IPS-NIHi11 (cell line): ENCODE results near the gene COL23A1.
"Not testable (repeated sequence)": the region's sequence is repeated elsewhere in the genome, so short reads cannot be mapped to it uniquely, and the experiment has no call there.

ENCODE experiments used
- DNase-seq: peaks from one replicate; pipeline ENCODE4 v3.0.0; 2012; ENCODE audit warnings: mixed read lengths, low spot score

The COL23A1 gene

GRCh38 chr5:178261666-178262600, 328.3 kb downstream of the COL23A1 start:
- DNase-seq: no peak

- DNase-seq: no peak
These were observed 330.3 kb downstream of the COL23A1 start for GRCh38 chr5:178259623-178260536.

- no peak for DNase-seq
These were observed 332.5 kb downstream of the COL23A1 start for GRCh38 chr5:178257650-178258049.

- no peak for DNase-seq
These were observed 333.4 kb downstream of the COL23A1 start for GRCh38 chr5:178256746-178257145.

- not testable (repeated sequence) for DNase-seq
These were observed 336.6 kb downstream of the COL23A1 start for GRCh38 chr5:178253632-178254031.

GRCh38 chr5:178252258-178252657, 337.9 kb downstream of the COL23A1 start:
- no peak for DNase-seq

GRCh38 chr5:178250263-178250662, 339.9 kb downstream of the COL23A1 start:
- DNase-seq: no peak

- DNase-seq: no peak
These were observed 340.8 kb downstream of the COL23A1 start for GRCh38 chr5:178249191-178249989.

- DNase-seq: no peak
These were observed 341.4 kb downstream of the COL23A1 start for GRCh38 chr5:178248750-178249149.

GRCh38 chr5:178247481-178248456, 342.4 kb downstream of the COL23A1 start:
- no peak for DNase-seq

GRCh38 chr5:178246624-178247279, 343.4 kb downstream of the COL23A1 start:
- no peak for DNase-seq

- DNase-seq: no peak
These were observed 344.8 kb downstream of the COL23A1 start for GRCh38 chr5:178245389-178245788.

GRCh38 chr5:178244576-178244975, 345.6 kb downstream of the COL23A1 start:
- DNase-seq: no peak

GRCh38 chr5:178242416-178242815, 347.8 kb downstream of the COL23A1 start:
- no peak for DNase-seq

- no peak for DNase-seq
These were observed 348.4 kb downstream of the COL23A1 start for GRCh38 chr5:178241688-178242231.

- no peak for DNase-seq
These were observed 348.9 kb downstream of the COL23A1 start for GRCh38 chr5:178241231-178241663.

GRCh38 chr5:178240766-178241165, 349.4 kb downstream of the COL23A1 start:
- DNase-seq: no peak

- no peak for DNase-seq
These were observed 349.9 kb downstream of the COL23A1 start for GRCh38 chr5:178240341-178240741.

GRCh38 chr5:178239626-178240301, 350.4 kb downstream of the COL23A1 start:
- not testable (repeated sequence) for DNase-seq
